B cell (primary cell): ENCODE measurements around the gene GNG7. TPM values are rescaled to one million over a fixed set of nuclear protein-coding genes. Genes with fewer than 3 reads are reported as not detected.

Experiments used
- ATAC-seq: fragments of 200-7000 bp; cut with Tn5 transposase; one replicate; pipeline ENCODE4 v1.10.0; 2021; ENCODE audit warnings: low read depth, mild to moderate bottlenecking, moderate number of reproducible peaks, moderate library complexity
- CTCF ChIA-PET: fragments of 350-600 bp; sonication (Branson Sonifier 250); formaldehyde crosslinking; loops from one replicate; lab custom pipeline; 2021; ENCODE audit warnings: antibody characterized with exemption, inconsistent platforms; lab: Charles Lee
- POLR2A ChIA-PET: fragments of 350-600 bp; sonication (Branson Sonifier 250); formaldehyde crosslinking; loops from one replicate; lab custom pipeline; 2021; ENCODE audit warnings: antibody characterized with exemption; lab: Charles Lee
- DNase-seq: peaks from one replicate; pipeline ENCODE4 v3.0.0; 2013
- H2AFZ ChIP-seq: 2 replicates; pipeline ENCODE4 v1.6.1; 2012; ENCODE audit warnings: mild to moderate bottlenecking, low read depth, low read length; ENCODE audit not compliant: insufficient read depth, poor library complexity, severe bottlenecking
- H3K27ac ChIP-seq, 2 donors: 1 replicate in 1 of 2; 2 replicates in 1 of 2; pipeline ENCODE4 v1.5.1; 2012 to 2013; ENCODE audit warnings: low read length in 2 of 2, mild to moderate bottlenecking in 2 of 2, moderate library complexity in 1 of 2
- H3K27me3 ChIP-seq, 4 experiments: fragments of 200-600 bp in 1 of 4; sonication (generic) in 1 of 4; replicated peaks in 1 of 4; 1 replicate in 2 of 4; 2 replicates in 2 of 4; pipeline versions ENCODE4 v1.6.1 to v1.7.0; 2013 to 2016; ENCODE audit warnings: low read length in 3 of 4, mild to moderate bottlenecking in 2 of 4, mixed read lengths in 1 of 4, moderate library complexity in 1 of 4; ENCODE audit not compliant: insufficient read depth in 4 of 4, control insufficient read depth in 3 of 4; ENCODE audit errors: control extremely low read depth in 1 of 4
- H3K36me3 ChIP-seq, 2 experiments: replicated peaks in 1 of 2; 1 replicate in 1 of 2; 2 replicates in 1 of 2; pipeline versions ENCODE4 v1.6.1 to v1.7.1; 2013; ENCODE audit warnings: low read length in 1 of 2; ENCODE audit not compliant: insufficient read depth in 2 of 2, control insufficient read depth in 1 of 2; ENCODE audit errors: control extremely low read depth in 1 of 2, extremely low read depth in 1 of 2
- H3K4me1 ChIP-seq, 2 donors: fragments of 200-600 bp in 1 of 2; sonication (generic) in 1 of 2; 1 replicate in 1 of 2; 2 replicates in 1 of 2; pipeline versions ENCODE4 v1.5.1 to v1.6.1; 2013 to 2017; ENCODE audit warnings: low read length in 2 of 2; ENCODE audit not compliant: control insufficient read depth in 2 of 2, insufficient read depth in 2 of 2
- H3K4me2 ChIP-seq: replicated peaks from 2 replicates; pipeline ENCODE3; 2012; ENCODE audit warnings: mild to moderate bottlenecking, low read depth, low read length; ENCODE audit not compliant: poor library complexity, severe bottlenecking
- H3K4me3 ChIP-seq, 5 experiments: fragments of 200-600 bp in 1 of 5; sonication (generic) in 1 of 5; 1 replicate in 3 of 5; 2 replicates in 2 of 5; pipeline versions ENCODE4 v1.5.1 to v1.7.0; 2011 to 2016; ENCODE audit warnings: low read length in 4 of 5, mild to moderate bottlenecking in 4 of 5, low read depth in 2 of 5, control low read depth in 1 of 5, moderate library complexity in 1 of 5; ENCODE audit not compliant: insufficient read depth in 1 of 5; ENCODE audit errors: control extremely low read depth in 1 of 5, extremely low read depth in 1 of 5
- H3K79me2 ChIP-seq: fragments of 200-600 bp; sonication (generic); one replicate; pipeline ENCODE4 v1.6.0; 2016; ENCODE audit warnings: low read length; ENCODE audit not compliant: control insufficient read depth, insufficient read depth
- H3K9ac ChIP-seq: fragments of 200-600 bp; sonication (generic); 2 replicates; pipeline ENCODE4 v1.6.1; 2017; ENCODE audit warnings: mild to moderate bottlenecking, low read length, moderate library complexity
- H3K9me3 ChIP-seq, 3 donors: one replicate each; pipeline versions ENCODE4 v1.6.1 to v1.7.1; 2013; ENCODE audit warnings: low read length in 2 of 3; ENCODE audit not compliant: control insufficient read depth in 2 of 3, insufficient read depth in 1 of 3; ENCODE audit errors: control extremely low read depth in 1 of 3
- H4K20me1 ChIP-seq: 2 replicates; pipeline ENCODE4 v1.6.0; 2012; ENCODE audit warnings: mild to moderate bottlenecking, low read length; ENCODE audit not compliant: insufficient read depth, control insufficient read depth, poor library complexity, severe bottlenecking
- H3K27ac Mint-ChIP-seq: one replicate; pipeline ENCODE4 v1.8.0; 2021; ENCODE audit warnings: mixed read lengths
- H3K27me3 Mint-ChIP-seq: one replicate; pipeline ENCODE4 v1.8.0; 2021; ENCODE audit warnings: mixed read lengths
- H3K4me1 Mint-ChIP-seq: one replicate; pipeline ENCODE4 v1.8.0; 2021; ENCODE audit warnings: mixed read lengths
- H3K4me3 Mint-ChIP-seq: one replicate; pipeline ENCODE4 v1.8.0; 2021; ENCODE audit warnings: mixed read lengths
- H3K9me3 Mint-ChIP-seq: one replicate; pipeline ENCODE4 v1.8.0; 2022; ENCODE audit warnings: mixed read lengths; ENCODE audit not compliant: insufficient read depth
- CTCF ChIP-seq: fragments of 200-600 bp; IDR thresholded peaks from one replicate; pipeline ENCODE4 v1.8.0; 2022; ENCODE audit warnings: antibody characterized with exemption, mild to moderate bottlenecking
- EZH2 ChIP-seq: IDR thresholded peaks from 2 replicates; pipeline ENCODE4 v1.6.1; 2012; ENCODE audit warnings: borderline replicate concordance, low read depth, mild to moderate bottlenecking, moderate library complexity, low read length; ENCODE audit not compliant: insufficient read depth, poor library complexity, severe bottlenecking
- WGBS: methylation state at CpG from one replicate; pipeline ENCODE4 v1.1.5; 2013; ENCODE audit warnings: missing lambda C conversion rate; ENCODE audit not compliant: insufficient coverage; 5-methylcytosine and 5-hydroxymethylcytosine counted together
- intact Hi-C: fragments of 100-400 bp; cut with micrococcal nuclease; formaldehyde crosslinking; loops from one replicate; pipeline ENCODE4 v1.10.0; 2022
- polyA plus RNA-seq: library from polyadenylated mRNA; depleted of rRNA; stranded (reverse); fragments of >200 nt; gene quantifications from 2 replicates; pipeline ENCODE4 v1.2.3, GENCODE V29; 2012
- total RNA-seq, 2 donors: library from RNA; stranded (reverse); fragments of 120-200 nt in 1 of 2; gene quantifications; 1 replicate in 1 of 2; 2 replicates in 1 of 2; pipeline versions ENCODE4 v1.2.3 to v1.2.4, GENCODE V29; 2013 to 2022

The GNG7 gene
- total and polyA plus RNA-seq, 2 donors (not counting 1 experiment from before 2014, with no cell fraction given): 76.3 to 153 TPM

DNA sequence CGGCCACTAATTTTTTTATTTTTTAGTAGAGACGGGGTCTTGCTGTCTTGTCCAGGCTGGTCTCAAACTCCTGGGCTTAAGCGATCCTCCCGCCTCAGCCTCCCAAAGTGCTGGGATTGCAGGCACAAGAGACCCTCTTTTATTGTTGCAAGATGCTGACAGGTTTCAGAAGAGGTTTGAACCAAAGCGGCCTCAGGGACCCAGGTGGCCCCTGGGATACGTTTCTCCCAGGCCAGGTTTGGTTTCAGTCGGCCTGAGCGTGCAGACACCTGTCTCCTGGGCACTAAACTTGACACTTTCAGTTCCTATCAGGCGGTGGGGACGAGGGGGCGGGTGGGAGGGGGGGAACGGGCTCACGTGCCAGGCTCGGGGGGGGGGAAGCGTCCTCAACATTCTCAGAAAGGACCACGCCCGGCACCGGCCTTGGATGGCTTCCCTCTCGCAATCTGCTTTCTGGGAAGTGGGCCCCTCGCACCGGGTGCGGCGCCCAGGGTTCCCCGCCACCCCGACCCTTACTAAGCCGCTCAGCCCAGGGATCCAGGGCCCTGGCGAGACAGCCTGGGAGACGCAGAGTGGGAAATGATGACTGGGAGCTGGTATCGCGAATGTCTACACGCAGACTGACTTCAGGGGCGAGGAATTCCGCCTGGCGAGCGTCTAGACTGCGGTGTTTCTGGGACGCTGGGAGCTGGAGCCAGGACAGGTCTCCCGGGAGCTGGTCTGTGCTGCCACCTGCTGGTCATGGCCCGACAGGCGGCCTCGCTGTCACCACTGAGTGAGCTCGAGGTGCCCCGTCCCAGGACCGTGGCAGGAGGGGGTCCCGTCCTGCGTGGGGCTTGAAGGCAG lies 91.6 kb downstream of the GNG7 start:
- intact Hi-C loops: loop anchor here (1.0 to 10.0 kb wide), 5 partner anchors 16 to 216 kb away; no protein-coding TSS in a partner anchor
- ATAC-seq (peak; percentile 58), DNase-seq (peak; percentile 89)
- Histone ChIP-seq H3K27me3 (no peaks in the 10 kb centered on the region), H3K4me1 (peaks cover 61 to 83% of the 10 kb centered on the region in 2 donors), H3K36me3 (peaks cover 0 to 15% of the 10 kb centered on the region in 2 experiments), H4K20me1 (peaks cover 91% of the 10 kb centered on the region), H3K79me2 (peaks cover 85% of the 10 kb centered on the region), H2AFZ (peak overlapping the region; percentile 11), H3K4me3 (peak overlapping the region in 4 of 5 experiments; percentile 31 to 69 (median 56)), H3K27ac (peak overlapping the region; percentile 88 to 89), H3K9me3 (peaks cover 0 to 13% (median 4%) of the 10 kb centered on the region in 3 donors), H3K9ac (peak overlapping the region; percentile 67), H3K4me2 (peak overlapping the region; percentile 96)
- CTCF ChIA-PET: interaction anchor here (0.5 to 19.5 kb wide), 44 partner anchors 12 to 459 kb away, joined by 3 to 593 read pairs (median 4); partner anchors contain the start of genes AP3D1, GADD45B, LMNB2 and TIMM13
- Mint-ChIP-seq H3K27ac (peak overlapping the region; percentile 91), H3K27me3 (no peaks in the 10 kb centered on the region), H3K4me1 (peaks cover 74% of the 10 kb centered on the region), H3K4me3 (peak overlapping the region; percentile 88), H3K9me3 (no peaks in the 10 kb centered on the region)
- TF ChIP-seq EZH2: no peak
- TF ChIP-seq CTCF: peak; percentile 93
- WGBS: 4% methylated on average over 41 of the region's 46 CpGs
- POLR2A ChIA-PET: interaction anchor here (0.5 to 4.4 kb wide), 13 partner anchors 10 to 455 kb away, joined by 3 to 48 read pairs (median 6); partner anchors contain the start of gene GADD45B
